CD4-positive, alpha-beta T cell (primary cell): ENCODE data around the gene KRTAP21-3. TPM values are rescaled to one million over a fixed set of nuclear protein-coding genes. Genes with fewer than 3 reads are reported as not detected.

Experiments used
- ATAC-seq: fragments of 200-7000 bp; cut with Tn5 transposase; one replicate; pipeline ENCODE4 v1.10.0; 2022; ENCODE audit warnings: mild to moderate bottlenecking; ENCODE audit not compliant: poor library complexity
- CTCF ChIA-PET: fragments of 350-600 bp; sonication (Branson Sonifier 250); formaldehyde crosslinking; loops from one replicate; lab custom pipeline; 2021; ENCODE audit warnings: antibody characterized with exemption, inconsistent platforms; lab: Charles Lee
- POLR2A ChIA-PET: fragments of 350-600 bp; sonication (Branson Sonifier 250); formaldehyde crosslinking; loops from one replicate; lab custom pipeline; 2021; ENCODE audit warnings: antibody characterized with exemption, inconsistent platforms; lab: Charles Lee
- DNase-seq, 14 experiments: peaks; one replicate each; pipeline ENCODE4 v3.0.0-alpha.2; 2013 to 2020; ENCODE audit warnings: mixed read lengths in 2 of 14
- H3K27ac ChIP-seq, 2 donors: one replicate each; pipeline versions ENCODE4 v1.5.1 to v1.7.0; 2013; ENCODE audit warnings: low read length in 2 of 2, low read depth in 1 of 2, mild to moderate bottlenecking in 1 of 2
- H3K27me3 ChIP-seq, 2 experiments: 1 replicate in 1 of 2; 2 replicates in 1 of 2; pipeline versions ENCODE4 v1.6.1 to v1.7.0; 2013; ENCODE audit warnings: low read length in 2 of 2, control low read depth in 1 of 2, mild to moderate bottlenecking in 1 of 2, moderate library complexity in 1 of 2; ENCODE audit not compliant: insufficient read depth in 2 of 2, control insufficient read depth in 1 of 2
- H3K36me3 ChIP-seq: one replicate; pipeline ENCODE4 v1.6.1; 2013; ENCODE audit warnings: low read length, control low read depth; ENCODE audit not compliant: insufficient read depth
- H3K4me1 ChIP-seq: one replicate; pipeline ENCODE4 v1.6.1; 2013; ENCODE audit warnings: low read length, control low read depth; ENCODE audit not compliant: insufficient read depth
- H3K4me3 ChIP-seq: one replicate; pipeline ENCODE4 v1.5.1; 2013; ENCODE audit warnings: mild to moderate bottlenecking, low read length, moderate library complexity
- H3K9me3 ChIP-seq, 2 experiments: 1 replicate in 1 of 2; 2 replicates in 1 of 2; pipeline versions ENCODE4 v1.6.1 to v1.7.0; 2013; ENCODE audit warnings: low read length in 2 of 2, mild to moderate bottlenecking in 2 of 2, control low read depth in 1 of 2, moderate library complexity in 1 of 2; ENCODE audit not compliant: control insufficient read depth in 1 of 2, insufficient read depth in 1 of 2
- H3K27ac Mint-ChIP-seq: one replicate; pipeline ENCODE4 v1.8.0; 2020; ENCODE audit warnings: mixed read lengths
- H3K27me3 Mint-ChIP-seq: one replicate; pipeline ENCODE4 v1.8.0; 2021; ENCODE audit warnings: mixed read lengths
- H3K36me3 Mint-ChIP-seq: one replicate; pipeline ENCODE4 v1.8.0; 2021; ENCODE audit warnings: low read depth, mixed read lengths
- H3K4me1 Mint-ChIP-seq: one replicate; pipeline ENCODE4 v1.8.0; 2021; ENCODE audit warnings: low read depth, mixed read lengths
- H3K4me3 Mint-ChIP-seq: one replicate; pipeline ENCODE4 v1.8.0; 2020; ENCODE audit warnings: mild to moderate bottlenecking, mixed read lengths
- H3K9me3 Mint-ChIP-seq: one replicate; pipeline ENCODE4 v1.8.0; 2020; ENCODE audit warnings: mixed read lengths
- CTCF ChIP-seq: fragments of 200-600 bp; IDR thresholded peaks from one replicate; pipeline ENCODE4 v1.8.0; 2022; ENCODE audit warnings: antibody characterized with exemption, mild to moderate bottlenecking
- intact Hi-C, 2 experiments: fragments of 100-400 bp; cut with DNase I in 1 of 2; cut with micrococcal nuclease in 1 of 2; formaldehyde crosslinking; loops; one replicate each; pipeline versions ENCODE4 v1.15.1 to v1.9.0; 2023 to 2025; cut with DNase I, micrococcal nuclease
- total RNA-seq, 174 experiments: library from RNA in 2 of 174; stranded (reverse) in 2 of 174; gene quantifications; one replicate each; pipeline ENCODE4 v1.2.3 and lab custom pipeline; 2021 to 2026

Gene KRTAP21-3
- total RNA-seq, 2 experiments from 2014 or later: not detected

DNA sequence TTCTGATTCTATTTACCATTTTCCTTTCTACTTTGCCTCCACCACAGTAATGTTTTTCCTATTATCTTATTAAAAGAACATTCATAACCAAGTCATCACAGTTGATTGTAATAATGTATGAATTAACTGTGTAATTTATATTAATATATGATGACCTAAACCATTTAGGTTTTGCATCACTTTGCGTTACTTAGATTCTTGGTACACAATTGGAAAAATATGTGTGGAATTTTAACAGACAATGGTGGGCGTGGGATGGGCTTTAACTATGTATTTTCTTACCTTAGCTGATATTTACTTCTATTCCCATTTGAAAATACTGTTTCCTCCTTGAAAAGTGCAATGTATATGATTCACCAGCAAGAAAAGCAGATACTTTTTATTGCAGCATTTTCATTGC lies 3.6 kb downstream of the KRTAP21-3 start:
- H3K36me3 ChIP-seq: no peaks in the 10 kb centered on the region
- Mint-ChIP-seq H3K36me3 (no peaks in the 10 kb centered on the region), H3K9me3 (no peaks in the 10 kb centered on the region), H3K4me1 (no peaks in the 10 kb centered on the region), H3K27me3 (no peaks in the 10 kb centered on the region), H3K27ac (no peak overlapping the region), H3K4me3 (no peak overlapping the region)
- no peak for TF ChIP-seq CTCF
- ChIA-PET POLR2A (no interaction called here), CTCF (no interaction called here)
- intact Hi-C loops: no loop called here
- H3K9me3 ChIP-seq: no peaks in the 10 kb centered on the region
- no peaks in the 10 kb centered on the region for H3K27me3 ChIP-seq
- no peaks in the 10 kb centered on the region for H3K4me1 ChIP-seq
- DNase-seq (no peak), ATAC-seq (no peak)
- H3K27ac ChIP-seq: no peak overlapping the region
- H3K4me3 ChIP-seq: no peak overlapping the region

DNA sequence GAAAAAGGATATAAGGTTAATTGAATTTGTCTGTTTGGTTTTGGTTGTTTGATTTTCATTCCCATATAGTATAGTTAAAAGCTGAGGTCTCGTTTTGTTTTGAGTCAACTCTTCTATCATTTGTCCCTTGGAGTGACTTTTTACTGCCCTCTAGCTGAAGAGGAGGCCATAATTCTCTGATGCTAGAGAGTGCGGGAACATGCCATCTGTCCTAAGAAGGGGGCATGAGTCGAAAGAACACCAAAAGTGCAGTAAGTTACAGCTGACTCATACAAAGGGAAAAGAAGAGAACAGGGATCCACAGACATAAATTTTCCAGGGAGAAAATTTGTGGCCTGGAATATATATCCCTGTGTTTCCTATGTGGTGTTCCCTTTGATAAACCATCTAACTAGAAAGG lies 4.1 kb downstream of the KRTAP21-3 start:
- intact Hi-C loops: no loop called here
- ATAC-seq: no peak
- Mint-ChIP-seq H3K36me3 (no peaks in the 10 kb centered on the region), H3K27me3 (no peaks in the 10 kb centered on the region), H3K9me3 (no peaks in the 10 kb centered on the region), H3K4me3 (no peak overlapping the region), H3K4me1 (no peaks in the 10 kb centered on the region), H3K27ac (no peak overlapping the region)
- H3K4me3 ChIP-seq: no peak overlapping the region
- DNase-seq: no peak
- no peak overlapping the region for H3K27ac ChIP-seq
- H3K36me3 ChIP-seq: no peaks in the 10 kb centered on the region
- no peaks in the 10 kb centered on the region for H3K9me3 ChIP-seq
- ChIA-PET CTCF (no interaction called here), POLR2A (no interaction called here)
- TF ChIP-seq CTCF: no peak
- no peaks in the 10 kb centered on the region for H3K27me3 ChIP-seq
- H3K4me1 ChIP-seq: no peaks in the 10 kb centered on the region

GRCh38 chr21:30713766-30714165 lies 4.8 kb downstream of the KRTAP21-3 start:
- H3K27me3 ChIP-seq: no peaks in the 10 kb centered on the region
- intact Hi-C loops: no loop called here
- no peaks in the 10 kb centered on the region for H3K9me3 ChIP-seq
- Mint-ChIP-seq H3K36me3 (no peaks in the 10 kb centered on the region), H3K27ac (no peak overlapping the region), H3K9me3 (no peaks in the 10 kb centered on the region), H3K4me1 (no peaks in the 10 kb centered on the region), H3K4me3 (no peak overlapping the region), H3K27me3 (no peaks in the 10 kb centered on the region)
- ChIA-PET CTCF (no interaction called here), POLR2A (no interaction called here)
- H3K27ac ChIP-seq: no peak overlapping the region
- no peaks in the 10 kb centered on the region for H3K4me1 ChIP-seq
- H3K36me3 ChIP-seq: no peaks in the 10 kb centered on the region
- no peak for TF ChIP-seq CTCF
- DNase-seq (no peak), ATAC-seq (no peak)
- H3K4me3 ChIP-seq: no peak overlapping the region
